Ascending aorta (tissue), 2 donors: ENCODE data around the gene PPARA. TPM values are rescaled to one million over a fixed set of nuclear protein-coding genes. Genes with fewer than 3 reads are reported as not detected.

Source experiments
- DNase-seq, 2 donors: peaks; one replicate each; pipeline ENCODE4 v3.0.0-alpha.2; 2019; ENCODE audit warnings: low spot score in 2 of 2
- H3K27ac ChIP-seq, 2 donors: fragments of 200-600 bp; sonication (generic); one replicate each; pipeline ENCODE4 v1.5.1; 2016 to 2017; ENCODE audit warnings: mild to moderate bottlenecking in 1 of 2
- H3K27me3 ChIP-seq: fragments of 200-600 bp; sonication (generic); one replicate; pipeline ENCODE4 v1.5.1; 2017
- H3K36me3 ChIP-seq, 2 donors: fragments of 200-600 bp; sonication (generic); one replicate each; pipeline ENCODE4 v1.5.1; 2016
- H3K4me1 ChIP-seq, 2 donors: fragments of 200-600 bp; sonication (generic); one replicate each; pipeline ENCODE4 v1.5.1; 2016 to 2017; ENCODE audit warnings: mild to moderate bottlenecking in 1 of 2
- H3K4me3 ChIP-seq, 2 donors: fragments of 200-600 bp; sonication (generic); one replicate each; pipeline ENCODE4 v1.5.1; 2016 to 2017; ENCODE audit warnings: mild to moderate bottlenecking in 1 of 2
- H3K9me3 ChIP-seq, 2 donors: fragments of 200-600 bp; sonication (generic); one replicate each; pipeline ENCODE4 v1.5.1; 2016
- intact Hi-C: fragments of 100-400 bp; cut with DNase I; formaldehyde crosslinking; loops from one replicate; pipeline ENCODE4 v1.15.1; 2023
- total RNA-seq: library from RNA; depleted of rRNA; stranded (reverse); fragments of >200 nt; gene quantifications from one replicate; pipeline ENCODE4 v1.1.0, GENCODE V29; 2016
- TF ChIP-seq, protein P1 (sequence below), 3 experiments: fragments of 200-600 bp in 2 of 3; fragments of 450-650 bp in 1 of 3; sonication (generic) in 2 of 3; IDR thresholded peaks; one replicate each; pipeline ENCODE4 v1.5.1; 2016 to 2019; ENCODE audit warnings: antibody characterized with exemption in 3 of 3, mild to moderate bottlenecking in 1 of 3, moderate library complexity in 1 of 3

PPARA gene
- total RNA-seq, 1 donor from 2014 or later = 20.1 TPM

DNA sequence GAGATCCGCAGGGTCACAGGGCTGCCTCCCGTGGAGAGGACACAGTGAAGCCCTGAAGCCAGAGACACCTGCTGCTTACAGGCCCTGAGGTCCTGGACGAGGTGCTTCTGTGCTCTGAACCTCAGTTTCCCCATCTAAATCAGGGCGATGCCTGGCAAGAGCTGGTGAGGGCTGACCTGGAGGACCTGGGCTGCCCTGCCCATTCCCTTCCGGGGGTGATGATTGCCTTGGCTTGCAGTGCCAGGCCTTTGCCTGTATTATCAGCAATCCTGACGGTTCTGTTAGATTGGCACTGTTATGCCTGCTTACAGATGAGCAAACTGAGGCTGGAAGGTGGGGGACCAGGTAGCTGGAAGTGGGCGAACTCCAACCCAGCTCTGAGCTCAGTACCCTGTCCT is 138.5 kb downstream of the PPARA start:
- Histone ChIP-seq H3K27ac (no peak overlapping the region), H3K9me3 (no peaks in the 10 kb centered on the region), H3K27me3 (no peaks in the 10 kb centered on the region), H3K4me3 (no peak overlapping the region), H3K36me3 (peaks cover 42 to 88% of the 10 kb centered on the region in 2 donors), H3K4me1 (no peaks in the 10 kb centered on the region)
- intact Hi-C loops = no loop called here
- DNase-seq = no peak
- TF ChIP-seq, protein P1, sequence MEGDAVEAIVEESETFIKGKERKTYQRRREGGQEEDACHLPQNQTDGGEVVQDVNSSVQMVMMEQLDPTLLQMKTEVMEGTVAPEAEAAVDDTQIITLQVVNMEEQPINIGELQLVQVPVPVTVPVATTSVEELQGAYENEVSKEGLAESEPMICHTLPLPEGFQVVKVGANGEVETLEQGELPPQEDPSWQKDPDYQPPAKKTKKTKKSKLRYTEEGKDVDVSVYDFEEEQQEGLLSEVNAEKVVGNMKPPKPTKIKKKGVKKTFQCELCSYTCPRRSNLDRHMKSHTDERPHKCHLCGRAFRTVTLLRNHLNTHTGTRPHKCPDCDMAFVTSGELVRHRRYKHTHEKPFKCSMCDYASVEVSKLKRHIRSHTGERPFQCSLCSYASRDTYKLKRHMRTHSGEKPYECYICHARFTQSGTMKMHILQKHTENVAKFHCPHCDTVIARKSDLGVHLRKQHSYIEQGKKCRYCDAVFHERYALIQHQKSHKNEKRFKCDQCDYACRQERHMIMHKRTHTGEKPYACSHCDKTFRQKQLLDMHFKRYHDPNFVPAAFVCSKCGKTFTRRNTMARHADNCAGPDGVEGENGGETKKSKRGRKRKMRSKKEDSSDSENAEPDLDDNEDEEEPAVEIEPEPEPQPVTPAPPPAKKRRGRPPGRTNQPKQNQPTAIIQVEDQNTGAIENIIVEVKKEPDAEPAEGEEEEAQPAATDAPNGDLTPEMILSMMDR (IDR thresholded peaks at IDR 0.05) = no peak

DNA sequence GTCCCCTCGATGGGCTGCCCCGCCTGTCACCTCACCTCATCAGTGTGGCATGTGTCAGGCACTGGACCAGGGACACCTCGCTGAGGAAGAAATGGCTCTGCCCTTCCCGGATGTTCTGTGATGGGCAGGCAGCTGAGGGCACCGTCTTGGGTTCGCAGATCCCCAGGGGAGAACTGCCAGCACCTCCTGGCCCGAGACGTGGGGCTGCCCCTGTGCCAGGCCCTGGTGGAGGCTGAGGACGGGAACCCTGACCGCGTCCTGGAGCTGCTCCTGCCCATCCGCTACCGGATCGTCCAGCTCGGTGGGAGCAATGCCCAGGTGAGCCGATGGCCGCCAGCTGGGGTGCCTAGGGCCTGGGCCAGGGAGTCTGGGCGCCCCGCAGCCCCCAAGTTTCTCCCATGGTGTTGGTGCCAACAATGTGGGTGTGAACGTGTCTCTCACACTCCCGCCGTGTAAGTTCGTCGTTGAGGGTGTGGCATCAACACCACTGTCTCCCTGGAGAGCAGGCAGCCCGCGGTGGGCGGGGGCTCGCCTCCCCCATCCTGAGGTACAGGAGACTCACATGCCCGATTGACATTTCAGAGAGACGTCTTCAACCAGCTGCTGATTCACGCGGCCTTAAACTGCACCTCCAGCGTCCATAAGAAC is 139.0 kb downstream of the PPARA start:
- intact Hi-C loops = no loop called here
- H3K36me3 ChIP-seq = peaks cover 37 to 85% of the 10 kb centered on the region in 2 donors

DNA sequence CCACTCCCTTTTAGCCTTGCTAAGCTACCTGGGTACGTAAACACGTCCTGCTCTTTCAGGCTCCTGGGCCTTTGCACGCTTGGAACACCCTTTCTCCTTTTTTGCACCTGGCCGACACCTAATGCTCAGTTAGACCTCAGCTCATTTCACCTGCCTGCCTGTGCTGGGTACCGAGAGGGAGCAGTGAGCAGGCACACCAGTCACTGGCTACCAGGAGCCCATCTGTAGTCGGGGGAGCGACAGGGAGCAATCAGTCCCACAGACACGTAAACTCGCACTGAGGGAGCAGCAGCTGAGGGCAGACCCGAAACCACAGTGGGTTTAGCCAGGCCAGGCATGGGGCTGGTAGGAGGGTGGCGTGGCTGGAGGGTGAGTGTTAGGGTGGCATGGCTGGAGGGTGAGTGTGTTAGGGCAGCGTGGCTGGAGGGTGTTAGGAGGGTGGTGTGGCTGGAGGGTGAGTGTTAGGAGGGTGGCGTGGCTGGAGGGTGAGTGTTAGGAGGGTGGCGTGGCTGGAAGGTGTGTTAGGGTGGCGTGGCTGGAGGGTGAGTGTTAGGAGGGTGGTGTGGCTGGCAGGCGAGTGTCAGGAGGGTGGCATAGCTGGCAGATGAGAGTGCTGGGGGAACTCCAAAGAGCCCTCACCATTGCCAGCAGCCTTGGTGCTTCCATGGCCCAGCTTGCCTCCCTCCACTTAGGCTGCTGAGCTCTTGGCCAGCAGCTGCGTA is 140.0 kb downstream of the PPARA start:
- peaks cover 28 to 76% of the 10 kb centered on the region in 2 donors for H3K36me3 ChIP-seq
- no peak for DNase-seq
- intact Hi-C loops = no loop called here

More for the DNA sequence above, 139.0 kb downstream of the PPARA start:
- no peak for DNase-seq
- Histone ChIP-seq H3K4me3 (no peak overlapping the region), H3K27ac (no peak overlapping the region), H3K9me3 (no peaks in the 10 kb centered on the region), H3K4me1 (no peaks in the 10 kb centered on the region), H3K27me3 (no peaks in the 10 kb centered on the region)
- TF ChIP-seq, protein P1 (IDR thresholded peaks at IDR 0.05) = no peak

DNA sequence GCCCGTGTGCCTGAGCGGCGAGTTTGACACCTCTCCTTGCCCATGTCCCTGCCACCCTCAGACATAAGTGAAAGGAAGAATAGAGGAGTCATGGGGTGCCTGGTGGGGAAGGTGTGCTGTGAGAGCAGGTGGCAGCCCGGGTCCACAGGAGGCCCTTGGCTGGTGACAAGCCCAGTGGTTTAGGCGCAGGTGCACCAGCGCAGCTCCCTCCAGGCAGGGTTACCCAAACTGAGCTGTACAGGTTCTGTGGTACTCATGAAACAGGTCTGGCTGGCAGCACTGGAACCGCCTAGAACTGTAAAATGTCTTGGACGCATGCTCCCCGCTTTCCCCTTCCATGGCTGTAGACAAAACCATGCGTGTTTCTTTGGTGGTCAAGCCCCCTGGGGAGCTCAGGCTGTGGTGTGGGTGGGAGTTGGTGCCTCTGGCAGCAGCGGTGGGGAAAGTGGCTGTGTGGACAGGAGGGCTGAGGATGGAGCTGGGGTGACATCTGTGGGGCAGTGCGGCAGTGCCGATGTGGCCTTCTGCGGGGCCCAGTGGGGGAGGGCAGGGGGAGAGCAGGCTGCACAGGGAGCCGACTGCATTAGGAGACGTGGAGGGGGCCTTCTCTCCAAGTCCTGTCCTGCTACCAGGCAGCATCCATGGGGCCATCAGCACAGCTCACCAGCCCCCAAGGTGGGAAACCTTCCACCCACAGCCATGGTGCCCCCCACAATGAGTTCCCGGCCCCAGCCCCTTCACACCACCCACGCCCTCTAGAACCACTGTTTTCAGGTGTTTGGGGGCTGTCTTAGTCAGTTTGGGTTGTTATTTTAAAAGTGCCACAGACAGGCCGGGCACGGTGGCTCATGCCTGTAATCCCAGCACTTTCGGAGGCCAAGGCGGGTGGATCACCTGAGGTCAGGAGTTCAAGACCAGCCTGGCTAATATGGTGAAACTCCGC is 140.8 kb downstream of the PPARA start:
- Histone ChIP-seq H3K9me3 (no peaks in the 10 kb centered on the region), H3K27me3 (no peaks in the 10 kb centered on the region), H3K4me3 (no peak overlapping the region), H3K27ac (no peak overlapping the region), H3K4me1 (peaks cover 0 to 6% of the 10 kb centered on the region in 2 donors), H3K36me3 (peaks cover 21 to 69% of the 10 kb centered on the region in 2 donors)
- intact Hi-C loops = no loop called here
- TF ChIP-seq, protein P1 (IDR thresholded peaks at IDR 0.05) = no peak
- DNase-seq = no peak

More for the DNA sequence above, 140.0 kb downstream of the PPARA start:
- Histone ChIP-seq H3K9me3 (no peaks in the 10 kb centered on the region), H3K4me1 (no peaks in the 10 kb centered on the region), H3K4me3 (no peak overlapping the region), H3K27ac (no peak overlapping the region), H3K27me3 (no peaks in the 10 kb centered on the region)
- TF ChIP-seq, protein P1 (IDR thresholded peaks at IDR 0.05) = no peak

DNA sequence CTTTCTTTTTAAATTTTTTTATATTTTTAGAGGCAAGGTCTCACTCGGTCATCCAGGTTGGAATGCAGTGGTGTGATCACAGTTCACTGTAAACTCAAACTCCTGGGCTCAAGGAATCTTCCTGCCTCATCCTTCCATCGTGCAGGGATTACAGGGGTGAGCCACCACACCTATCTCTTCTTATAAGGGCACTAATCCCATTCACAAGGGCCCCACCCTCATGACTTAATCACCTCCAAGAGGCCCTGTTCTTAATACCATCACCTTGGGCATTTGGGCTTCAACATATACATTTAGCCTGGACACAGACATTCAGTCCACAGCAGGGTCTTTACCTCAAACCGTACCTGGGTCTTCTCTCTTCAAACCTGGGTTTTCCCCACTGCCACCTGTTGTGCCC is 141.8 kb downstream of the PPARA start:
- Histone ChIP-seq H3K36me3 (peaks cover 18 to 58% of the 10 kb centered on the region in 2 donors), H3K4me3 (no peak overlapping the region), H3K9me3 (no peaks in the 10 kb centered on the region), H3K27me3 (no peaks in the 10 kb centered on the region), H3K27ac (no peak overlapping the region), H3K4me1 (peaks cover 0 to 12% of the 10 kb centered on the region in 2 donors)
- TF ChIP-seq, protein P1 (IDR thresholded peaks at IDR 0.05) = no peak
- no peak for DNase-seq
- intact Hi-C loops = no loop called here
